Keratinocyte (primary cell): ENCODE data around the gene NUP214. TPM values are rescaled to one million over a fixed set of nuclear protein-coding genes. Genes with fewer than 3 reads are reported as not detected.

Experiments used
- DNase-seq: peaks from one replicate; pipeline ENCODE4 v3.0.0-alpha.2; 2011; ENCODE audit warnings: low read depth, missing footprints, low spot score
- FAIRE-seq: peaks from 2 replicates; lab custom pipeline; 2011; peaks lifted over from hg19 to GRCh38; lab: Jason Lieb, UNC
- H2AFZ ChIP-seq: 2 replicates; pipeline ENCODE4 v1.6.0; 2012; ENCODE audit warnings: low read length, control low read depth, inconsistent platforms; ENCODE audit not compliant: control insufficient read depth
- H3K27ac ChIP-seq: 2 replicates; pipeline ENCODE4 v1.5.1; 2011; ENCODE audit warnings: low read length; ENCODE audit not compliant: control insufficient read depth, insufficient read depth
- H3K27me3 ChIP-seq: 3 replicates; pipeline ENCODE4 v1.6.0; 2011; ENCODE audit warnings: low read length; ENCODE audit not compliant: control insufficient read depth, insufficient read depth; ENCODE audit errors: extremely low read depth
- H3K36me3 ChIP-seq, 2 experiments: 2 replicates in 1 of 2; 3 replicates in 1 of 2; pipeline ENCODE4 v1.5.1; 2011; ENCODE audit warnings: low read length in 2 of 2, mild to moderate bottlenecking in 1 of 2; ENCODE audit not compliant: control insufficient read depth in 2 of 2, insufficient read depth in 2 of 2; ENCODE audit errors: extremely low read depth in 1 of 2
- H3K4me1 ChIP-seq: 3 replicates; pipeline ENCODE4 v1.5.1; 2011; ENCODE audit warnings: low read length; ENCODE audit not compliant: control insufficient read depth, insufficient read depth; ENCODE audit errors: extremely low read depth
- H3K4me2 ChIP-seq: 3 replicates; pipeline ENCODE4 v1.6.0; 2011; ENCODE audit warnings: low read depth, low read length; ENCODE audit not compliant: control insufficient read depth, insufficient read depth; ENCODE audit errors: extremely low read depth
- H3K4me3 ChIP-seq, 3 experiments: fragments of 200-600 bp in 1 of 3; sonication (generic) in 1 of 3; 2 replicates in 2 of 3; 3 replicates in 1 of 3; pipeline ENCODE4 v1.5.1; 2011 to 2016; ENCODE audit warnings: low read length in 3 of 3, mild to moderate bottlenecking in 3 of 3, control low read depth in 2 of 3, inconsistent platforms in 1 of 3, low read depth in 1 of 3, mixed read lengths in 1 of 3, mixed run types in 1 of 3, moderate library complexity in 1 of 3; ENCODE audit not compliant: control insufficient read depth in 2 of 3, insufficient read depth in 2 of 3; ENCODE audit errors: extremely low read depth in 1 of 3
- H3K79me2 ChIP-seq: 2 replicates; pipeline ENCODE4 v1.6.0; 2012; ENCODE audit warnings: low read length; ENCODE audit not compliant: control insufficient read depth, insufficient read depth
- H3K9ac ChIP-seq: 3 replicates; pipeline ENCODE4 v1.6.0; 2011; ENCODE audit warnings: low read length; ENCODE audit not compliant: control insufficient read depth, insufficient read depth; ENCODE audit errors: extremely low read depth
- H3K9me1 ChIP-seq: 3 replicates; pipeline ENCODE4 v1.6.0; 2011; ENCODE audit warnings: low read length; ENCODE audit not compliant: control insufficient read depth, insufficient read depth; ENCODE audit errors: extremely low read depth
- H3K9me3 ChIP-seq: 2 replicates; pipeline ENCODE4 v1.5.1; 2012; ENCODE audit warnings: low read depth, low read length; ENCODE audit not compliant: control insufficient read depth
- H4K20me1 ChIP-seq: 3 replicates; pipeline ENCODE4 v1.6.0; 2011; ENCODE audit warnings: low read length; ENCODE audit not compliant: control insufficient read depth, insufficient read depth; ENCODE audit errors: extremely low read depth
- CTCF ChIP-seq, 3 experiments: IDR thresholded peaks in 1 of 3; conservative IDR thresholded peaks in 1 of 3; optimal IDR thresholded peaks in 1 of 3; 2 replicates in 2 of 3; 3 replicates in 1 of 3; pipeline versions ENCODE3 to v1.5.1; 2011; ENCODE audit warnings: low read length in 3 of 3, mild to moderate bottlenecking in 3 of 3, moderate library complexity in 2 of 3, control low read depth in 1 of 3, inconsistent platforms in 1 of 3; ENCODE audit not compliant: insufficient read depth in 2 of 3; ENCODE audit errors: extremely low read depth in 1 of 3
- EZH2 ChIP-seq: IDR thresholded peaks from one replicate; pipeline ENCODE4 v1.6.1; 2012; ENCODE audit warnings: inconsistent platforms, mild to moderate bottlenecking, low read length, moderate library complexity
- dilution Hi-C: fragments of 300-500 bp; cut with MboI; formaldehyde crosslinking; loops from one replicate; pipeline ENCODE4 v1.7.0; 2020; ENCODE audit warnings: low sequenced_read_pairs; ENCODE audit not compliant: extremely low pct_ligation_motif_present
- polyA minus RNA-seq, 3 experiments: library from RNA; depleted of rRNA, polyadenylated mRNA; stranded (reverse); fragments of >200 nt; gene quantifications; 1 replicate in 1 of 3; 2 replicates in 1 of 3; 3 replicates in 1 of 3; pipeline ENCODE4 v1.2.3, GENCODE V29; 2011
- polyA plus RNA-seq, 5 experiments: library from polyadenylated mRNA; depleted of rRNA in 3 of 5; stranded (reverse) in 3 of 5; stranded (forward) in 1 of 5; unstranded in 1 of 5; fragments of >200 nt; gene quantifications; 1 replicate in 1 of 5; 2 replicates in 3 of 5; 3 replicates in 1 of 5; pipeline versions ENCODE4 v1.2.1 to v1.2.3, GENCODE V29; 2011 to 2012; ENCODE audit warnings: missing spikeins in 2 of 5, low read depth in 1 of 5, low replicate concordance in 1 of 5

NUP214 gene
- 4.7 to 7.3 TPM (median 6.4 TPM) in 3 replicates for polyA plus RNA-seq
- 19.6 TPM for polyA plus RNA-seq (2011; ENCODE audit: low read depth)
- polyA plus RNA-seq (2011; cell fraction: cytosol; rRNA removed), result 8.0 and 8.9 TPM in 2 replicates
- polyA plus RNA-seq (2011; cell fraction: nucleus; rRNA removed), result 32.0 and 45.4 TPM in 2 replicates
- polyA plus RNA-seq (2012; ENCODE audit: low replicate concordance), result 17.0 and 18.7 TPM in 2 replicates
- 14.4 to 50.3 TPM (median 18.9 TPM) in 3 replicates for polyA minus RNA-seq
- 15.0 TPM for polyA minus RNA-seq (2011; cell fraction: cytosol; rRNA and poly(A)+ RNA removed)
- 31.1 and 47.2 TPM in 2 replicates for polyA minus RNA-seq (2011; cell fraction: nucleus; rRNA and poly(A)+ RNA removed)

GRCh38 chr9:131125288-131126058, at the start of gene NUP214:
Gene NUP214 (plus strand): TSS chr9:131125586. CDS start chr9:131125705, 119 bp downstream.
- peaks cover 22% of the 10 kb centered on the region for H3K79me2 ChIP-seq
- H3K36me3 ChIP-seq, result peaks cover 6 to 11% of the 10 kb centered on the region in 2 experiments
- peak within 1 kb of the TSS; percentile 97 for H3K9ac ChIP-seq
- dilution Hi-C loops, result no loop called here
- H3K4me3 ChIP-seq, result peak within 1 kb of the TSS; percentile 74 to 100 (median 93)
- H3K27ac ChIP-seq, result peak within 1 kb of the TSS; percentile 94
- no peaks in the 10 kb centered on the region for H4K20me1 ChIP-seq
- H2AFZ ChIP-seq, result peak within 1 kb of the TSS; percentile 97
- DNase-seq, result peak; percentile 64
- peak within 1 kb of the TSS; percentile 99 for H3K4me2 ChIP-seq
- no peaks in the 10 kb centered on the region for H3K9me3 ChIP-seq
- H3K4me1 ChIP-seq, result peaks cover 10% of the 10 kb centered on the region
- no peaks in the 10 kb centered on the region for H3K27me3 ChIP-seq
- FAIRE-seq, result peak; percentile 44
- peaks cover 2% of the 10 kb centered on the region for H3K9me1 ChIP-seq
- TF ChIP-seq EZH2, result no peak
- TF ChIP-seq CTCF (optimal IDR thresholded peaks at IDR 0.05 in 1 of 3, IDR thresholded peaks at IDR 0.05 in 1 of 3, conservative IDR thresholded peaks at IDR 0.05 in 1 of 3; ENCODE audit: extremely low read depth in 1 of 3, insufficient read depth in 2 of 3, low read length in 3 of 3), result no peak

- Histone ChIP-seq H2AFZ (no peak overlapping the region), H3K27ac (no peak overlapping the region), H4K20me1 (no peaks in the 10 kb centered on the region), H3K9me1 (no peaks in the 10 kb centered on the region), H3K36me3 (no peaks in the 10 kb centered on the region), H3K27me3 (peaks cover 9% of the 10 kb centered on the region), H3K4me1 (peaks cover 5% of the 10 kb centered on the region), H3K4me2 (no peak overlapping the region), H3K79me2 (no peaks in the 10 kb centered on the region), H3K4me3 (no peak overlapping the region), H3K9ac (no peak overlapping the region), H3K9me3 (no peaks in the 10 kb centered on the region)
- dilution Hi-C loops, result no loop called here
- DNase-seq, result no peak
- FAIRE-seq, result no peak
- TF ChIP-seq EZH2, result no peak
- no peak for TF ChIP-seq CTCF (optimal IDR thresholded peaks at IDR 0.05 in 1 of 3, IDR thresholded peaks at IDR 0.05 in 1 of 3, conservative IDR thresholded peaks at IDR 0.05 in 1 of 3; ENCODE audit: extremely low read depth in 1 of 3, insufficient read depth in 2 of 3, low read length in 3 of 3)
Observed at GRCh38 chr9:131076347-131077195, 48.8 kb upstream of the NUP214 start.
